LNCaP clone FGC (cell line): Measurements from ENCODE around the gene MINAR1.
A peak's percentile ranks its signal among the peaks of the same experiment; 100 is the strongest.

ENCODE experiments used
- DNase-seq: peaks from one replicate; pipeline ENCODE4 v3.0.0-alpha.2; 2011; ENCODE audit warnings: low read depth
- H3K4me3 ChIP-seq: 2 replicates; pipeline ENCODE4 v1.5.1; 2011; ENCODE audit warnings: mild to moderate bottlenecking, low read depth, low read length, control low read depth
- TF ChIP-seq, protein P1 (sequence below): IDR thresholded peaks from 2 replicates; pipeline ENCODE4 v1.5.1; 2012; ENCODE audit warnings: mild to moderate bottlenecking; ENCODE audit not compliant: control insufficient read depth, insufficient read depth; ENCODE audit errors: extremely low read depth

MINAR1 gene, protein sequence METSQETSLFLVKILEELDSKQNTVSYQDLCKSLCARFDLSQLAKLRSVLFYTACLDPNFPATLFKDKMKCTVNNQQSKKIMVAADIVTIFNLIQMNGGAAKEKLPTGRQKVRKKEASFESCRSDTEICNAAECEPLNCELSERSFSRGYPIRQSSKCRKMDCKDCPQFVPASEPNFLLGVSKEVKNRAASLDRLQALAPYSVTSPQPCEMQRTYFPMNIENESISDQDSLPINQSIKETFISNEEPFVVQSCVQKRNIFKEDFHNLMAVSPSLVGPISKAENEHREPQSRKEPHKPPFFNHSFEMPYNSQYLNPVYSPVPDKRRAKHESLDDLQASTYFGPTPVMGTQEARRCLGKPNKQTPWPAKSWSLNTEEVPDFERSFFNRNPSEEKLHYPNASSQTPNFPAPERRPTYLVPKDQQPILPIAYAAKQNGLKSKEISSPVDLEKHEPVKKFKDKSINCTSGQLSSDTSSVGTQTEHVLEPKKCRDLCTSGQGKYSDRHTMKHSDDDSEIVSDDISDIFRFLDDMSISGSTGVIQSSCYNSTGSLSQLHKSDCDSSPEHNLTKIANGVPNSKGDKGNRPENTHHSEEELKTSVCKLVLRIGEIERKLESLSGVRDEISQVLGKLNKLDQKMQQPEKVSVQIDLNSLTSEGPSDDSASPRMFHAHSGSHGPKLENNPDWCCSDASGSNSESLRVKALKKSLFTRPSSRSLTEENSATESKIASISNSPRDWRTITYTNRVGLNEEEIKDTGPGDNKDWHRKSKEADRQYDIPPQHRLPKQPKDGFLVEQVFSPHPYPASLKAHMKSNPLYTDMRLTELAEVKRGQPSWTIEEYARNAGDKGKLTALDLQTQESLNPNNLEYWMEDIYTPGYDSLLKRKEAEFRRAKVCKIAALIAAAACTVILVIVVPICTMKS

DNA sequence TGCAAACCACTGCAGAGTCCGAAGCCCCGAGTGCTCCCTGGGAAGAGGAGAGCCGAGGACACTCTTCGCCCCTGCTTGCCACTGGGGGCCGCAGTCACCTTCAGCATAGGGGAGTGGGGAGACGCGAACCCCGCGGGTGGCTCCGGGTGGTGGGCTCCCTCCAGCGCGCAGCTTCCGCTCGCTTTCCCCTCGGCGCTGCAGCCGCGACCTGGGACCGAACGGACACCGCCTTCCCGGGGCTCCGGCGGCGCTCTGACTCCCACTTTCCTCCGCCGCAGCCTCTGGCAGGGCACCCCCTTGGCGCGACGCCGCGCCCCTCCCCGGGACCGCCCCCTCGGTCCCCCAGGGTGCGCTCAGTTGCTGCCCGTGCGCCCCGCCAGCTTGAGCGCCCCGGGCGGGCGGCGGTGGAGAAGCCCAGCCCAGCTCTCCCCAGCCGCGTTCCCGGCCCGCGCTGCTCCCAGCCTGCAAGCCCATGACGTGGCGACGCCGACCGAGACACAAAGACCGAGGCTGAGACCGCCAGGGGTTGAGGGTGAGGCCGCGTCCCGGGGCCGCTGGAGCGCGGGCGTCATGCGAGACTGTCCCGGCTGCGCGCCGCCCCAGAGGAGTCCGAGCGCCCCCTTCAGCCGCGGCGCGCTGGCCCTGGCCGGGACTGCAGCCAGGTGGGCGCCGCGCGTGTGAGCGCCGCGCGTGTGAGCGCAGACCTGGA, at the start of gene MINAR1:
Gene MINAR1 (plus strand): TSS at position 701 of the 709 bp plus-strand sequence. CDS start 23,812 bp downstream, outside the sequence.
- DNase-seq, result no peak
- TF ChIP-seq, protein P1, sequence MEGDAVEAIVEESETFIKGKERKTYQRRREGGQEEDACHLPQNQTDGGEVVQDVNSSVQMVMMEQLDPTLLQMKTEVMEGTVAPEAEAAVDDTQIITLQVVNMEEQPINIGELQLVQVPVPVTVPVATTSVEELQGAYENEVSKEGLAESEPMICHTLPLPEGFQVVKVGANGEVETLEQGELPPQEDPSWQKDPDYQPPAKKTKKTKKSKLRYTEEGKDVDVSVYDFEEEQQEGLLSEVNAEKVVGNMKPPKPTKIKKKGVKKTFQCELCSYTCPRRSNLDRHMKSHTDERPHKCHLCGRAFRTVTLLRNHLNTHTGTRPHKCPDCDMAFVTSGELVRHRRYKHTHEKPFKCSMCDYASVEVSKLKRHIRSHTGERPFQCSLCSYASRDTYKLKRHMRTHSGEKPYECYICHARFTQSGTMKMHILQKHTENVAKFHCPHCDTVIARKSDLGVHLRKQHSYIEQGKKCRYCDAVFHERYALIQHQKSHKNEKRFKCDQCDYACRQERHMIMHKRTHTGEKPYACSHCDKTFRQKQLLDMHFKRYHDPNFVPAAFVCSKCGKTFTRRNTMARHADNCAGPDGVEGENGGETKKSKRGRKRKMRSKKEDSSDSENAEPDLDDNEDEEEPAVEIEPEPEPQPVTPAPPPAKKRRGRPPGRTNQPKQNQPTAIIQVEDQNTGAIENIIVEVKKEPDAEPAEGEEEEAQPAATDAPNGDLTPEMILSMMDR, result peak; percentile 60
- peak within 1 kb of the TSS; percentile 47 for H3K4me3 ChIP-seq

DNA sequence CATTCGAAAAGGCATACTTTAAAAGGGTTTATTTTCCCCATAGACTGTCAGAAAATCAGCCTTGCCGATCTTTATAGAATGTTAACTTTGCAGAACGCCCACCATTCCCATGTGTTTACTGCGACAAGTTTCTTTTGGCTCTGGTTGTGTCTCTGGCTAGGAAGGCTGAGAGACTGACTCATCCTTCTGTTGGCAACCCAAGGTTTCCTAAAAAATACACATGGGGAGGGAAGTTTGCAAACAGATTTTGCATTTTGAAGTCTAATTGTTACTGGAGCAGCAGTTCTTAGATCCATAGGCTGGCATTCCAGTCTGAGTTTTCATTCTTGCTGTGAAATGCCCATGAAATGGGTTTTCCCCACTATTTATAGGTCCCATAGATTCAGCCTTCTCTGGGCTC, 37.9 kb upstream of the MINAR1 start:
- H3K4me3 ChIP-seq, result no peak overlapping the region
- DNase-seq, result no peak
- TF ChIP-seq, protein P1, result no peak

DNA sequence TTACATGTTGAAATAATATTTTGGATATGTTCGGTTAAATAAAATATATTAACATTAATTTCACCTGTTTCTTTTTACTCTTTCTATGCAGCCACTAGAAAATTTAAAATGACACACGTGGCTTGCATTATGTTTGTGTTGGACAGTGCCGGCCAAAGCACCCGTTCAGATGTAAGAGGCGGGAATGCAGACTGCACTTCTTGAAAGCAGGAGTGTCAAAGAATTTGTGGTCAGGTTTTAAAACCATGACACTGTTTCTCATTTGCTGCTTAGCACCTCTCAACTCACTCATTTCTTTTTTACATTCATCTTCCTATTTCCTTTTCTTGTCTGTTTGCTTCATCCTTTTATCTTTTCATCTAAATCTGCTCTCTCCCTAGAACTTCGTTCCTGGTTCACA, 35.3 kb upstream of the MINAR1 start:
- no peak overlapping the region for H3K4me3 ChIP-seq
- no peak for DNase-seq
- TF ChIP-seq, protein P1, result no peak

DNA sequence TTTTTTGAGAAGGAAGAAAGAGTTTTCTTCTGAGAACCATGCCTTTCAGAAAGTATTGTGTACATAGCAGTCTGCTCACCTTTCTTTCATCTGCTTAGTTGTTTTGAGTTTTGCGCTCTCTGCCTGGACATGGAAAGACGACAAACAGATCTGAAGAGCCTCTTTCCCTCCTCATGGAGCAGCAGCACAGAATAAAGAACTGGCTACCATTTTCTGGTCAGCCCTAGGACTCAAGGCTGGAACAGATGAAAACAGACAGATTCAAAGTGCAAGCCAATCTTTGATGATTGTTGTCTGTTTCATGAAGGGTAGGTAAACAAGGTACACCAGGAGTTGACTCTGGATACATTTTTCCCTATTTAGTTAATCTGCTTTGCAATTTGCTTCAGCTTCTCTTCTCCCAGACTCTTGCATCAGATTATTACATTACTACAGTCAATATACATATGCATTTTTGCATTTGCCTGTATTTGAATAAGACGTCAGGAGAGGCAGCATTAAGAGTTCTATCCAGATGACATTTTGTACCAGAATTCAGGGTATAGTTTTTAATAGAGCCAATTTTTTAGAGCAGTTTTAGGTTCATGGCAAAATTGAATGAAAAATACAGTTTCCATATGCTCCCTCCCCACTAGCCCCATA, 34.7 kb upstream of the MINAR1 start:
- TF ChIP-seq, protein P1, result no peak
- no peak overlapping the region for H3K4me3 ChIP-seq
- no peak for DNase-seq

DNA sequence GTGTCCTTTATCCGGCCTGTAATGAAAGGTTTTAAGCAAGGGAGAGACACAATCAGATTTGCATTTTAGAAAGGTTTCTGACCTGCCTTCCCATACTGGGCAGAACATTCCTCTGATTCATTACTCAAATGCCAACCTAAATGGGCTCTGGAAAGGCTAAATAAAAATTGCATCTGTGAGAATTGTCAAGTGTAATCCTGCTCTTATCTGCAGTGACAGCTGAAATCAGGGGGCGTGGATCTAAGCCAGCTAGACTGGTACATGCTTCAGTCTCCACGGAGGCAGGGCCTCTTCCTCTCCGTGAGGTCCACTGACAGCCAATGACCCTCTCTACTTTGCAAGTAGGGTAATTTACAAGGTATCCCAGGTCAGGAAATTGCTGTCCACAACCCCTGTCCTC, 32.5 kb upstream of the MINAR1 start:
- H3K4me3 ChIP-seq, result no peak overlapping the region
- DNase-seq, result no peak
- TF ChIP-seq, protein P1, result no peak

DNA sequence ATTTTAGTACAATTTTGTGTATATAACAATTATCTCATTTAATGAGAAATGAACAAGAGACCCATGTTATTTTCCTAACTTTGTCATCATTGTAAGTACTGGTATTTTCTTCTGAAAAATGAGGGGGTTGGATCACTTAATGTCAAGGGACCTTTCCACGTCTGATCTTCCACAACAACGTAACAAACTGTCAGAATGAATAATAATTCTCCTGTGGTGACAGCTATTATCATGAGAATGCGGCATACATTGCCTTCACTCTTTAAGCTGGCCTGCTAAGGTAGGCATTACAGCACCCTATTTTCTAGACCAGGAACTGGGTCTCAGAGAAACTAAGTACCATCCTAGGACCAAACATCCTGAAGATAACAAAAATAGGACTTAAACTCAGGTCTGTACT, 31.5 kb upstream of the MINAR1 start:
- no peak for DNase-seq
- no peak overlapping the region for H3K4me3 ChIP-seq
- TF ChIP-seq, protein P1, result no peak
